ENCODE data around the gene UBAC1.

Gene UBAC1

GRCh38 chr9:135988493-135988892, 27.3 kb upstream of the UBAC1 start:
- ATAC-seq = no peak
- TF ChIP-seq SNAI2 (CRISPR knock-in tag; IDR thresholded peaks at IDR 0.05) (no peak), GLIS3 (CRISPR knock-in tag; IDR thresholded peaks at IDR 0.05) (no peak), BACH2 (CRISPR knock-in tag; IDR thresholded peaks at IDR 0.05; ENCODE audit: borderline replicate concordance) (no peak), ZNF70 (CRISPR knock-in tag; IDR thresholded peaks at IDR 0.05) (no peak), CSRNP3 (CRISPR knock-in tag; IDR thresholded peaks at IDR 0.05) (no peak), PATZ1 (CRISPR knock-in tag; IDR thresholded peaks at IDR 0.05; ENCODE audit: borderline replicate concordance) (no peak), ISL1 (CRISPR knock-in tag; IDR thresholded peaks at IDR 0.05) (no peak), POU6F1 (CRISPR knock-in tag; IDR thresholded peaks at IDR 0.05; ENCODE audit: borderline replicate concordance, low read depth) (no peak), CSDC2 (CRISPR knock-in tag; IDR thresholded peaks at IDR 0.05) (no peak), TCF4 (CRISPR knock-in tag; IDR thresholded peaks at IDR 0.05; ENCODE audit: borderline replicate concordance) (no peak), ZFP30 (CRISPR knock-in tag; IDR thresholded peaks at IDR 0.05) (no peak), ZC3H10 (CRISPR knock-in tag; IDR thresholded peaks at IDR 0.05) (no peak), ESRRG (CRISPR knock-in tag; IDR thresholded peaks at IDR 0.05) (no peak), PPARA (CRISPR knock-in tag; IDR thresholded peaks at IDR 0.05; ENCODE audit: borderline replicate concordance) (no peak), TSHZ2 (CRISPR knock-in tag; IDR thresholded peaks at IDR 0.05) (no peak), ARNTL (CRISPR knock-in tag; IDR thresholded peaks at IDR 0.05; ENCODE audit: borderline replicate concordance, low read depth) (no peak), ZNF565 (CRISPR knock-in tag; conservative IDR thresholded peaks at IDR 0.05; ENCODE audit: low read depth) (no peak), CREB5 (CRISPR knock-in tag; IDR thresholded peaks at IDR 0.05; ENCODE audit: low read depth) (no peak), ZFP3 (CRISPR knock-in tag; IDR thresholded peaks at IDR 0.05) (no peak)

- ATAC-seq = no peak
- TF ChIP-seq ARNTL (CRISPR knock-in tag; IDR thresholded peaks at IDR 0.05; ENCODE audit: borderline replicate concordance, low read depth) (no peak), ESRRG (CRISPR knock-in tag; IDR thresholded peaks at IDR 0.05) (no peak), PATZ1 (CRISPR knock-in tag; IDR thresholded peaks at IDR 0.05; ENCODE audit: borderline replicate concordance) (no peak), ZFP30 (CRISPR knock-in tag; IDR thresholded peaks at IDR 0.05) (no peak), POU6F1 (CRISPR knock-in tag; IDR thresholded peaks at IDR 0.05; ENCODE audit: borderline replicate concordance, low read depth) (no peak), TOX (CRISPR knock-in tag; IDR thresholded peaks at IDR 0.05; ENCODE audit: borderline replicate concordance) (no peak), ZC3H10 (CRISPR knock-in tag; IDR thresholded peaks at IDR 0.05) (no peak), TSHZ2 (CRISPR knock-in tag; IDR thresholded peaks at IDR 0.05) (no peak), CSDC2 (CRISPR knock-in tag; IDR thresholded peaks at IDR 0.05) (no peak), ZNF8 (CRISPR knock-in tag; IDR thresholded peaks at IDR 0.05) (no peak), GLIS3 (CRISPR knock-in tag; IDR thresholded peaks at IDR 0.05) (no peak), RARB (CRISPR knock-in tag; IDR thresholded peaks at IDR 0.05) (no peak), BACH2 (CRISPR knock-in tag; IDR thresholded peaks at IDR 0.05; ENCODE audit: borderline replicate concordance) (no peak), ZNF565 (CRISPR knock-in tag; conservative IDR thresholded peaks at IDR 0.05; ENCODE audit: low read depth) (no peak), ISL1 (CRISPR knock-in tag; IDR thresholded peaks at IDR 0.05) (no peak), PPARA (CRISPR knock-in tag; IDR thresholded peaks at IDR 0.05; ENCODE audit: borderline replicate concordance) (no peak)
Measured at GRCh38 chr9:135987838-135988404, 26.7 kb upstream of the UBAC1 start.

All from SK-N-SH treated with all-trans-retinoic acid at 6 μM for 48 hours (cell line).